Esophagus squamous epithelium (tissue), 5 donors: Measurements from ENCODE around the gene LMAN2L. TPM values are rescaled to one million over a fixed set of nuclear protein-coding genes. Genes with fewer than 3 reads are reported as not detected.

Experiments
- DNase-seq: peaks from one replicate; lab custom pipeline; 2025; lab: John Stamatoyannopoulos, UW
- H3K27ac ChIP-seq, 4 donors: fragments of 200-600 bp; sonication (generic); one replicate each; pipeline ENCODE4 v1.5.1; 2016 to 2019; ENCODE audit warnings: mild to moderate bottlenecking in 1 of 4
- H3K27me3 ChIP-seq, 4 donors: fragments of 200-600 bp; sonication (generic); 1 replicate in 3 of 4; 2 replicates in 1 of 4; pipeline versions ENCODE4 v1.5.1 to v1.6.0; 2017 to 2021; ENCODE audit warnings: antibody characterized with exemption in 1 of 4
- H3K36me3 ChIP-seq, 3 donors: fragments of 200-600 bp; sonication (generic); one replicate each; pipeline ENCODE4 v1.5.1; 2016 to 2019
- H3K4me1 ChIP-seq, 3 donors: fragments of 200-600 bp; sonication (generic); one replicate each; pipeline ENCODE4 v1.5.1; 2017 to 2019
- H3K4me3 ChIP-seq, 4 donors: fragments of 200-600 bp; sonication (generic); 1 replicate in 3 of 4; 2 replicates in 1 of 4; pipeline ENCODE4 v1.5.1; 2016 to 2019; ENCODE audit warnings: mild to moderate bottlenecking in 2 of 4, moderate library complexity in 1 of 4
- H3K9me3 ChIP-seq, 3 donors: fragments of 200-600 bp; sonication (generic); one replicate each; pipeline ENCODE4 v1.5.1; 2016 to 2019
- CTCF ChIP-seq, 6 experiments: fragments of 450-650 bp in 4 of 6; fragments of 200-600 bp in 2 of 6; sonication (generic) in 2 of 6; IDR thresholded peaks; one replicate each; pipeline ENCODE4 v1.5.1; 2016 to 2019; ENCODE audit warnings: antibody characterized with exemption in 6 of 6, mild to moderate bottlenecking in 4 of 6, moderate library complexity in 4 of 6
- POLR2A ChIP-seq, 4 donors: fragments of 450-650 bp; IDR thresholded peaks; one replicate each; pipeline ENCODE4 v1.6.1; 2017; ENCODE audit warnings: antibody characterized with exemption in 4 of 4, mild to moderate bottlenecking in 4 of 4, moderate library complexity in 3 of 4
- WGBS, 2 donors: methylation state at CpG; one replicate each; pipeline ENCODE4 v1.1.5; 2018; 5-methylcytosine and 5-hydroxymethylcytosine counted together
- intact Hi-C: fragments of 100-400 bp; cut with DNase I; formaldehyde crosslinking; loops from one replicate; pipeline ENCODE4 v1.15.0; 2022
- total RNA-seq, 4 donors: library from RNA; depleted of rRNA; stranded (reverse); fragments of >200 nt; gene quantifications; one replicate each; pipeline ENCODE4 v1.1.0, GENCODE V29; 2016
- donor health status: DM: yes; HTN: yes; CAD: no.

Gene LMAN2L
- total RNA-seq, 4 donors from 2014 or later: 7.4 to 12.6 (median 10.5) TPM

- H3K9me3 ChIP-seq: no peaks in the 10 kb centered on the region
- intact Hi-C loops: no loop called here
- TF ChIP-seq POLR2A (IDR thresholded peaks at IDR 0.05) (no peak), CTCF (IDR thresholded peaks at IDR 0.05) (no peak)
- no peak overlapping the region for H3K4me3 ChIP-seq
- 83% methylated on average over 2 of the region's 6 CpGs; no CpG with 5 or more reads in 1 of the 2 donors for WGBS, 2 donors
- no peak for DNase-seq
- no peak overlapping the region for H3K27ac ChIP-seq
- no peaks in the 10 kb centered on the region for H3K36me3 ChIP-seq
- H3K27me3 ChIP-seq: no peaks in the 10 kb centered on the region
- H3K4me1 ChIP-seq: peaks cover 13 to 59% (median 27%) of the 10 kb centered on the region in 3 donors
These were observed 17.6 kb upstream of the LMAN2L start for GRCh38 chr2:96757477-96757860.

- H3K4me3 ChIP-seq: no peak overlapping the region
- peaks cover 7 to 53% (median 22%) of the 10 kb centered on the region in 3 donors for H3K4me1 ChIP-seq
- intact Hi-C loops: no loop called here
- no peaks in the 10 kb centered on the region for H3K27me3 ChIP-seq
- DNase-seq: no peak
- H3K27ac ChIP-seq: no peak overlapping the region
- TF ChIP-seq POLR2A (IDR thresholded peaks at IDR 0.05) (no peak), CTCF (IDR thresholded peaks at IDR 0.05) (peak in 1 of 6 experiments; percentile 6)
- H3K9me3 ChIP-seq: no peaks in the 10 kb centered on the region
- no peaks in the 10 kb centered on the region for H3K36me3 ChIP-seq
- WGBS, 2 donors: 72 to 76% methylated on average over 4 to 5 of the region's 5 CpGs
These were observed 17.1 kb upstream of the LMAN2L start for GRCh38 chr2:96756788-96757476.

GRCh38 chr2:96754317-96754716 is 14.5 kb upstream of the LMAN2L start:
- Histone ChIP-seq H3K9me3 (no peaks in the 10 kb centered on the region), H3K36me3 (no peaks in the 10 kb centered on the region), H3K27me3 (no peaks in the 10 kb centered on the region), H3K27ac (no peak overlapping the region), H3K4me1 (peaks cover 0 to 32% (median 4%) of the 10 kb centered on the region in 3 donors), H3K4me3 (no peak overlapping the region)
- TF ChIP-seq POLR2A (IDR thresholded peaks at IDR 0.05) (no peak), CTCF (IDR thresholded peaks at IDR 0.05) (no peak)
- intact Hi-C loops: no loop called here
- DNase-seq: no peak

GRCh38 chr2:96753661-96754282 is 13.9 kb upstream of the LMAN2L start:
- WGBS, 2 donors: 23 to 43% methylated on average over 6 to 7 of the region's 7 CpGs
- Histone ChIP-seq H3K4me1 (peaks cover 0 to 26% (median 4%) of the 10 kb centered on the region in 3 donors), H3K27me3 (no peaks in the 10 kb centered on the region), H3K27ac (no peak overlapping the region), H3K36me3 (no peaks in the 10 kb centered on the region), H3K4me3 (no peak overlapping the region), H3K9me3 (no peaks in the 10 kb centered on the region)
- intact Hi-C loops: no loop called here
- no peak for DNase-seq
- TF ChIP-seq CTCF (IDR thresholded peaks at IDR 0.05): no peak
- no peak for TF ChIP-seq POLR2A (IDR thresholded peaks at IDR 0.05)

- Histone ChIP-seq H3K4me3 (no peak overlapping the region), H3K4me1 (peaks cover 0 to 18% (median 0%) of the 10 kb centered on the region in 3 donors), H3K9me3 (no peaks in the 10 kb centered on the region), H3K27ac (no peak overlapping the region), H3K36me3 (no peaks in the 10 kb centered on the region), H3K27me3 (no peaks in the 10 kb centered on the region)
- intact Hi-C loops: no loop called here
- DNase-seq: no peak
- TF ChIP-seq POLR2A (IDR thresholded peaks at IDR 0.05): no peak
- no peak for TF ChIP-seq CTCF (IDR thresholded peaks at IDR 0.05)
- 73 to 90% methylated on average over 4 to 9 of the region's 9 CpGs for WGBS, 2 donors
These were observed 11.9 kb upstream of the LMAN2L start for GRCh38 chr2:96751800-96752199.
